Esophagus squamous epithelium (tissue), 5 donors: Measurements from ENCODE around the gene RAP1B. TPM values are rescaled to one million over a fixed set of nuclear protein-coding genes. Genes with fewer than 3 reads are reported as not detected.

Experiments
- DNase-seq: peaks from one replicate; lab custom pipeline; 2025; lab: John Stamatoyannopoulos, UW
- H3K27ac ChIP-seq, 4 donors: fragments of 200-600 bp; sonication (generic); one replicate each; pipeline ENCODE4 v1.5.1; 2016 to 2019; ENCODE audit warnings: mild to moderate bottlenecking in 1 of 4
- H3K27me3 ChIP-seq, 4 donors: fragments of 200-600 bp; sonication (generic); 1 replicate in 3 of 4; 2 replicates in 1 of 4; pipeline versions ENCODE4 v1.5.1 to v1.6.0; 2017 to 2021; ENCODE audit warnings: antibody characterized with exemption in 1 of 4
- H3K36me3 ChIP-seq, 3 donors: fragments of 200-600 bp; sonication (generic); one replicate each; pipeline ENCODE4 v1.5.1; 2016 to 2019
- H3K4me1 ChIP-seq, 3 donors: fragments of 200-600 bp; sonication (generic); one replicate each; pipeline ENCODE4 v1.5.1; 2017 to 2019
- H3K4me3 ChIP-seq, 4 donors: fragments of 200-600 bp; sonication (generic); 1 replicate in 3 of 4; 2 replicates in 1 of 4; pipeline ENCODE4 v1.5.1; 2016 to 2019; ENCODE audit warnings: mild to moderate bottlenecking in 2 of 4, moderate library complexity in 1 of 4
- H3K9me3 ChIP-seq, 3 donors: fragments of 200-600 bp; sonication (generic); one replicate each; pipeline ENCODE4 v1.5.1; 2016 to 2019
- CTCF ChIP-seq, 6 experiments: fragments of 450-650 bp in 4 of 6; fragments of 200-600 bp in 2 of 6; sonication (generic) in 2 of 6; IDR thresholded peaks; one replicate each; pipeline ENCODE4 v1.5.1; 2016 to 2019; ENCODE audit warnings: antibody characterized with exemption in 6 of 6, mild to moderate bottlenecking in 4 of 6, moderate library complexity in 4 of 6
- POLR2A ChIP-seq, 4 donors: fragments of 450-650 bp; IDR thresholded peaks; one replicate each; pipeline ENCODE4 v1.6.1; 2017; ENCODE audit warnings: antibody characterized with exemption in 4 of 4, mild to moderate bottlenecking in 4 of 4, moderate library complexity in 3 of 4
- WGBS, 2 donors: methylation state at CpG; one replicate each; pipeline ENCODE4 v1.1.5; 2018; 5-methylcytosine and 5-hydroxymethylcytosine counted together
- intact Hi-C: fragments of 100-400 bp; cut with DNase I; formaldehyde crosslinking; loops from one replicate; pipeline ENCODE4 v1.15.0; 2022
- total RNA-seq, 4 donors: library from RNA; depleted of rRNA; stranded (reverse); fragments of >200 nt; gene quantifications; one replicate each; pipeline ENCODE4 v1.1.0, GENCODE V29; 2016
- donor health status: DM: yes; HTN: yes; CAD: no.

RAP1B gene
- total RNA-seq, 4 donors from 2014 or later = 66.9 to 133 (median 120) TPM

- Histone ChIP-seq H3K9me3 (no peaks in the 10 kb centered on the region), H3K27ac (no peak overlapping the region), H3K4me1 (no peaks in the 10 kb centered on the region), H3K36me3 (peaks cover 0 to 36% (median 5%) of the 10 kb centered on the region in 3 donors), H3K4me3 (no peak overlapping the region), H3K27me3 (no peaks in the 10 kb centered on the region)
- intact Hi-C loops = no loop called here
- no peak for TF ChIP-seq CTCF (IDR thresholded peaks at IDR 0.05)
- TF ChIP-seq POLR2A (IDR thresholded peaks at IDR 0.05) = no peak
- 75 to 76% methylated on average over 3 of the region's 3 CpGs for WGBS, 2 donors
- DNase-seq = no peak
Observed at GRCh38 chr12:68665016-68665569, 54.4 kb downstream of the RAP1B start.

- no peak overlapping the region for H3K4me3 ChIP-seq
- no peak for TF ChIP-seq CTCF (IDR thresholded peaks at IDR 0.05)
- no peaks in the 10 kb centered on the region for H3K27me3 ChIP-seq
- no peak for DNase-seq
- intact Hi-C loops = no loop called here
- no peak overlapping the region for H3K27ac ChIP-seq
- peaks cover 0 to 21% (median 0%) of the 10 kb centered on the region in 3 donors for H3K36me3 ChIP-seq
- 62 to 81% methylated on average over 1 of the region's 1 CpG for WGBS, 2 donors
- no peaks in the 10 kb centered on the region for H3K4me1 ChIP-seq
- H3K9me3 ChIP-seq = no peaks in the 10 kb centered on the region
Observed at GRCh38 chr12:68667291-68667690, 56.6 kb downstream of the RAP1B start.

GRCh38 chr12:68667896-68668295 lies 57.2 kb downstream of the RAP1B start:
- H3K27me3 ChIP-seq = no peaks in the 10 kb centered on the region
- H3K27ac ChIP-seq = no peak overlapping the region
- 44 to 63% methylated on average over 1 of the region's 1 CpG for whole genome bisulfite sequencing, 2 donors
- H3K9me3 ChIP-seq = no peaks in the 10 kb centered on the region
- TF ChIP-seq CTCF (IDR thresholded peaks at IDR 0.05) (no peak), POLR2A (IDR thresholded peaks at IDR 0.05) (no peak)
- no peaks in the 10 kb centered on the region for H3K4me1 ChIP-seq
- H3K36me3 ChIP-seq = peaks cover 0 to 17% (median 0%) of the 10 kb centered on the region in 3 donors
- DNase-seq = no peak
- H3K4me3 ChIP-seq = no peak overlapping the region
- intact Hi-C loops = no loop called here

GRCh38 chr12:68671179-68671578 lies 60.5 kb downstream of the RAP1B start:
- Histone ChIP-seq H3K27me3 (no peaks in the 10 kb centered on the region), H3K4me1 (peaks cover 0 to 14% (median 3%) of the 10 kb centered on the region in 3 donors)
- 69 to 78% methylated on average over 4 of the region's 4 CpGs for WGBS, 2 donors

More at GRCh38 chr12:68671179-68671578, 60.5 kb downstream of the RAP1B start:
- intact Hi-C loops = loop anchor here (10.0 kb wide), 1 partner anchor 316 kb away; no protein-coding TSS in a partner anchor
- no peaks in the 10 kb centered on the region for H3K36me3 ChIP-seq
- H3K9me3 ChIP-seq = no peaks in the 10 kb centered on the region
- no peak for DNase-seq
- no peak overlapping the region for H3K27ac ChIP-seq
- TF ChIP-seq CTCF (IDR thresholded peaks at IDR 0.05) (no peak), POLR2A (IDR thresholded peaks at IDR 0.05) (no peak)
- no peak overlapping the region for H3K4me3 ChIP-seq
